ENCODE data around the gene FIZ1.
A peak's percentile ranks its signal among the peaks of the same experiment; 100 is the strongest.

The FIZ1 gene

GRCh38 chr19:55620410-55621204 is 21.3 kb upstream of the FIZ1 start:
- no peak overlapping the region for H3K4me3 ChIP-seq
- no peaks in the 10 kb centered on the region for H3K9me3 ChIP-seq (ENCODE audit: low read depth, low read length)
- DNase-seq (ENCODE audit: low read depth, low spot score): no peak
- H3K36me3 ChIP-seq (ENCODE audit: insufficient read depth, low read length): peaks cover 5% of the 10 kb centered on the region; the same call in 1 of the 2 replicates
- peak overlapping the region; percentile 64 for H3K27ac ChIP-seq
- TF ChIP-seq EZH2 (IDR thresholded peaks at IDR 0.05) (no peak), FOXP2 (optimal IDR thresholded peaks at IDR 0.05; ENCODE audit: control extremely low read depth, extremely low read length, insufficient read depth) (no peak), POLR2AphosphoS5 (IDR thresholded peaks at IDR 0.05; ENCODE audit: borderline replicate concordance, low read depth, low read length) (no peak; the same call in 1 of the 2 replicates)
- H3K9ac ChIP-seq (ENCODE audit: insufficient read length): no peak overlapping the region

DNA sequence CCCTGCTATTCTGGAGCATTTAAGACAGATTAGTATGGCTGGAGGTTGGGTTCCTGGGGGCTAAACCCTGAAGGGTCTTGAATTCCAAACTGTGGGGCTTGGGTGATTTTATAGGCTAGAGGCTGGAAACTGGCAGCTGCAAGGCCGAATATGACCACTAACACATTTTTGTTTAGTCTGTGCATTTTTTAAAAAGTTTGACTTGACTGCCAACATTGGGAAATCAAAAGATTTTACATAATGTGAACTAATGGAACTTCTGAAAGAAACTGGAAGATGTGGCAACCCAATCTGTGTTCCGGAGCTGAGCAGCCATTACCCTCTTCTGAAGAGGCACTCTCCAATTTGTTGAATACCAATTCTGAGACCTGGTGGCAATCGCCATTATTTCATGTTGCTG is 20.0 kb upstream of the FIZ1 start:
- Histone ChIP-seq H3K9ac (ENCODE audit: insufficient read length) (no peak overlapping the region), H3K36me3 (ENCODE audit: insufficient read depth, low read length) (peaks cover 5% of the 10 kb centered on the region; the same call in 1 of the 2 replicates)
- DNase-seq (ENCODE audit: low read depth, low spot score): no peak

DNA sequence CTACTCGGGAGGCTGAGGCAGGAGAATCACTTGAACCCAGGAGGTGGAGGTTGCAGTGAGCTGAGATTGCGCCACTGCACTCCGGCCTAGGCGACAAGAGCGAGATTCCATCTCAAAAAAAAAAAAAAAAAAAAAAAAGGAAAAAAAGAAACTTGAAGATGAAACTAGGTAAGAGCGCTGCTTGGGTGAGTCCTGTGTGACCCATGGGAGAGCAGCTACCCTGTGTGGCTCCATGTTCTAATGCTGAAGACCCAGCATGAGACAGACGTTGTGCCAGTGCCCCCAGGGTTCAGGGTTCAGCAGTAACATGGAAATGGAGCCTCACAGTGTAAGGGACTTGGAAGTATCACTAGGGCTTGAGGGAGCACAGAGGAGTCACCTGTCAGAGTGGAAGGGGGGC is 19.1 kb upstream of the FIZ1 start:
- Histone ChIP-seq H3K9me3 (ENCODE audit: low read depth, low read length) (no peaks in the 10 kb centered on the region), H3K36me3 (ENCODE audit: insufficient read depth, low read length) (peaks cover 5% of the 10 kb centered on the region; the same call in 1 of the 2 replicates), H3K9ac (ENCODE audit: insufficient read length) (no peak overlapping the region), H3K27ac (no peak overlapping the region; the same call in 1 of the 2 replicates), H3K4me3 (no peak overlapping the region)
- DNase-seq (ENCODE audit: low read depth, low spot score): no peak
- TF ChIP-seq FOXP2 (optimal IDR thresholded peaks at IDR 0.05; ENCODE audit: control extremely low read depth, extremely low read length, insufficient read depth): no peak
- no peak for TF ChIP-seq EZH2 (IDR thresholded peaks at IDR 0.05)
- TF ChIP-seq POLR2AphosphoS5 (IDR thresholded peaks at IDR 0.05; ENCODE audit: borderline replicate concordance, low read depth, low read length): no peak

More for the DNA sequence above, 20.0 kb upstream of the FIZ1 start:
- no peak for TF ChIP-seq POLR2AphosphoS5 (IDR thresholded peaks at IDR 0.05; ENCODE audit: borderline replicate concordance, low read depth, low read length)
- TF ChIP-seq FOXP2 (optimal IDR thresholded peaks at IDR 0.05; ENCODE audit: control extremely low read depth, extremely low read length, insufficient read depth): no peak
- TF ChIP-seq EZH2 (IDR thresholded peaks at IDR 0.05): no peak
- H3K9me3 ChIP-seq (ENCODE audit: low read depth, low read length): no peaks in the 10 kb centered on the region
- no peak overlapping the region for H3K4me3 ChIP-seq
- H3K27ac ChIP-seq: peak overlapping the region; percentile 71

GRCh38 chr19:55617426-55617825 is 18.1 kb upstream of the FIZ1 start:
- H3K4me3 ChIP-seq: no peak overlapping the region
- no peak for DNase-seq (ENCODE audit: low read depth, low spot score)
- H3K9ac ChIP-seq (ENCODE audit: insufficient read length): no peak overlapping the region
- peaks cover 5% of the 10 kb centered on the region; the same call in 1 of the 2 replicates for H3K36me3 ChIP-seq (ENCODE audit: insufficient read depth, low read length)
- TF ChIP-seq EZH2 (IDR thresholded peaks at IDR 0.05) (no peak), POLR2AphosphoS5 (IDR thresholded peaks at IDR 0.05; ENCODE audit: borderline replicate concordance, low read depth, low read length) (no peak), FOXP2 (optimal IDR thresholded peaks at IDR 0.05; ENCODE audit: control extremely low read depth, extremely low read length, insufficient read depth) (no peak)
- no peak overlapping the region for H3K27ac ChIP-seq
- no peaks in the 10 kb centered on the region for H3K9me3 ChIP-seq (ENCODE audit: low read depth, low read length)

GRCh38 chr19:55616395-55616875 is 17.1 kb upstream of the FIZ1 start:
- Histone ChIP-seq H3K9me3 (ENCODE audit: low read depth, low read length) (no peaks in the 10 kb centered on the region), H3K27ac (no peak overlapping the region), H3K4me3 (no peak overlapping the region), H3K36me3 (ENCODE audit: insufficient read depth, low read length) (peaks cover 5% of the 10 kb centered on the region; the same call in 1 of the 2 replicates), H3K9ac (ENCODE audit: insufficient read length) (no peak overlapping the region)
- no peak for DNase-seq (ENCODE audit: low read depth, low spot score)
- TF ChIP-seq EZH2 (IDR thresholded peaks at IDR 0.05) (no peak), POLR2AphosphoS5 (IDR thresholded peaks at IDR 0.05; ENCODE audit: borderline replicate concordance, low read depth, low read length) (no peak), FOXP2 (optimal IDR thresholded peaks at IDR 0.05; ENCODE audit: control extremely low read depth, extremely low read length, insufficient read depth) (no peak)

GRCh38 chr19:55615543-55616394 is 16.5 kb upstream of the FIZ1 start:
- TF ChIP-seq POLR2AphosphoS5 (IDR thresholded peaks at IDR 0.05; ENCODE audit: borderline replicate concordance, low read depth, low read length) (no peak), FOXP2 (optimal IDR thresholded peaks at IDR 0.05; ENCODE audit: control extremely low read depth, extremely low read length, insufficient read depth) (no peak), EZH2 (IDR thresholded peaks at IDR 0.05) (no peak)
- no peaks in the 10 kb centered on the region for H3K9me3 ChIP-seq (ENCODE audit: low read depth, low read length)
- H3K9ac ChIP-seq (ENCODE audit: insufficient read length): no peak overlapping the region
- no peak for DNase-seq (ENCODE audit: low read depth, low spot score)
- H3K36me3 ChIP-seq (ENCODE audit: insufficient read depth, low read length): peaks cover 5% of the 10 kb centered on the region; the same call in 1 of the 2 replicates
- H3K4me3 ChIP-seq: no peak overlapping the region
- no peak overlapping the region for H3K27ac ChIP-seq

- TF ChIP-seq FOXP2 (optimal IDR thresholded peaks at IDR 0.05; ENCODE audit: control extremely low read depth, extremely low read length, insufficient read depth) (no peak), EZH2 (IDR thresholded peaks at IDR 0.05) (no peak), POLR2AphosphoS5 (IDR thresholded peaks at IDR 0.05; ENCODE audit: borderline replicate concordance, low read depth, low read length) (no peak)
- H3K27ac ChIP-seq: no peak overlapping the region
- no peaks in the 10 kb centered on the region for H3K9me3 ChIP-seq (ENCODE audit: low read depth, low read length)
- peaks cover 7% of the 10 kb centered on the region; the same call in 1 of the 2 replicates for H3K36me3 ChIP-seq (ENCODE audit: insufficient read depth, low read length)
- no peak overlapping the region for H3K9ac ChIP-seq (ENCODE audit: insufficient read length)
- DNase-seq (ENCODE audit: low read depth, low spot score): no peak
- H3K4me3 ChIP-seq: no peak overlapping the region
Observed at GRCh38 chr19:55614711-55615542, 15.6 kb upstream of the FIZ1 start.

Measured in SK-N-MC (cell line).